Measurements from ENCODE around the gene RBM39. TPM values are rescaled to one million over a fixed set of nuclear protein-coding genes. Genes with fewer than 3 reads are reported as not detected.

The RBM39 gene
- total RNA-seq, 1 donor from 2014 or later: 370 TPM

DNA sequence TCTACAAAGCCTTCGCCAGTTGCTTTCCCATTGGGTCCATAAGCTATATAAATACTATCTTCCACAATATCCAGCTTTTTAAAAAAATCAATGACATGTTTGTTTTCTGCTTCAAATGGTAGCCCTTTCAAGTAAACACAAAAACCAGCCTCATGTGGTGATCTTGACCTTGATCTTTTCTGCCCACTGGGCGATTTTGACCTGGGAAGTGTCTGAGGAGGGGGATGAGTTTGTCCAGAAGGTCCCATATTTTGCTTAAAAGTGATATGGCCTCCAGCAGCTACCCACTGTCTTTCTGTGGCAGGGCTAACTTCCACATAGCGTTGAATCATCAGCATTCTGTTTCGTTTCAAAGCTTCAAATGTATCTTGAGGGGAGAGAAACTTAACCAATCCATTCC lies 88.2 kb downstream of the RBM39 start:
- TF ChIP-seq, protein P1, sequence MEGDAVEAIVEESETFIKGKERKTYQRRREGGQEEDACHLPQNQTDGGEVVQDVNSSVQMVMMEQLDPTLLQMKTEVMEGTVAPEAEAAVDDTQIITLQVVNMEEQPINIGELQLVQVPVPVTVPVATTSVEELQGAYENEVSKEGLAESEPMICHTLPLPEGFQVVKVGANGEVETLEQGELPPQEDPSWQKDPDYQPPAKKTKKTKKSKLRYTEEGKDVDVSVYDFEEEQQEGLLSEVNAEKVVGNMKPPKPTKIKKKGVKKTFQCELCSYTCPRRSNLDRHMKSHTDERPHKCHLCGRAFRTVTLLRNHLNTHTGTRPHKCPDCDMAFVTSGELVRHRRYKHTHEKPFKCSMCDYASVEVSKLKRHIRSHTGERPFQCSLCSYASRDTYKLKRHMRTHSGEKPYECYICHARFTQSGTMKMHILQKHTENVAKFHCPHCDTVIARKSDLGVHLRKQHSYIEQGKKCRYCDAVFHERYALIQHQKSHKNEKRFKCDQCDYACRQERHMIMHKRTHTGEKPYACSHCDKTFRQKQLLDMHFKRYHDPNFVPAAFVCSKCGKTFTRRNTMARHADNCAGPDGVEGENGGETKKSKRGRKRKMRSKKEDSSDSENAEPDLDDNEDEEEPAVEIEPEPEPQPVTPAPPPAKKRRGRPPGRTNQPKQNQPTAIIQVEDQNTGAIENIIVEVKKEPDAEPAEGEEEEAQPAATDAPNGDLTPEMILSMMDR (IDR thresholded peaks at IDR 0.05): no peak
- TF ChIP-seq POLR2A (IDR thresholded peaks at IDR 0.05) (no peak), POLR2AphosphoS5 (IDR thresholded peaks at IDR 0.05; ENCODE audit: insufficient read depth in 1 of 2, low read depth in 1 of 2) (no peak)
- Histone ChIP-seq H3K4me1 (peaks cover 56% of the 10 kb centered on the region), H3K36me3 (peaks cover 0 to 30% of the 10 kb centered on the region in 2 donors), H3K27me3 (no peaks in the 10 kb centered on the region), H3K27ac (no peak overlapping the region), H3K9me3 (no peaks in the 10 kb centered on the region), H3K4me3 (no peak overlapping the region)
- intact Hi-C loops (cut with DNase I): no loop called here
- no peak for DNase-seq (ENCODE audit: extremely low spot score in 2 of 2)

Small RNA genes lying within 50 kb of the gene (small RNA-seq; reads per million reads assigned to genes)
- gene RF00026: not detected

Other genes starting within 250 kb of the RBM39 start
- gene C20orf173, start 212.6 kb downstream of the RBM39 start, total RNA-seq: not detected
- gene ERGIC3, start 200.2 kb downstream of the RBM39 start, total RNA-seq: 113 TPM
- gene SPAG4, start 126.4 kb downstream of the RBM39 start, total RNA-seq: 6.9 TPM
- 149 TPM for gene CPNE1, start 77.4 kb downstream of the RBM39 start, total RNA-seq
- gene RBM12, start 77.4 kb downstream of the RBM39 start, total RNA-seq: 26.8 TPM
- gene NFS1, start 42.9 kb downstream of the RBM39 start, total RNA-seq: 15.2 TPM
- gene ROMO1, start 42.9 kb downstream of the RBM39 start, total RNA-seq: 248 TPM
- gene PHF20, start 29.8 kb upstream of the RBM39 start, total RNA-seq: 37.3 TPM
- gene SCAND1, start 212.2 kb upstream of the RBM39 start, total RNA-seq: 102 TPM
- gene CNBD2, start 226.3 kb upstream of the RBM39 start, total RNA-seq: 2.7 TPM